Measurements from ENCODE around the gene FNBP1L.
"Not testable (repeated sequence)": the region's sequence is repeated elsewhere in the genome, so short reads cannot be mapped to it uniquely, and the experiment has no call there.

The FNBP1L gene

GRCh38 chr1:93443454-93443853 lies 4.5 kb upstream of the FNBP1L start:
- DNase-seq (ENCODE audit: low read depth in 2 of 2), result no peak

GRCh38 chr1:93446837-93447451 lies 974 bp upstream of the FNBP1L start:
- no peak for DNase-seq (ENCODE audit: low read depth in 2 of 2)

- no peak for DNase-seq (ENCODE audit: low read depth in 2 of 2)
Observed at GRCh38 chr1:93448292-93448982, 519 bp downstream of the FNBP1L start.

DNA sequence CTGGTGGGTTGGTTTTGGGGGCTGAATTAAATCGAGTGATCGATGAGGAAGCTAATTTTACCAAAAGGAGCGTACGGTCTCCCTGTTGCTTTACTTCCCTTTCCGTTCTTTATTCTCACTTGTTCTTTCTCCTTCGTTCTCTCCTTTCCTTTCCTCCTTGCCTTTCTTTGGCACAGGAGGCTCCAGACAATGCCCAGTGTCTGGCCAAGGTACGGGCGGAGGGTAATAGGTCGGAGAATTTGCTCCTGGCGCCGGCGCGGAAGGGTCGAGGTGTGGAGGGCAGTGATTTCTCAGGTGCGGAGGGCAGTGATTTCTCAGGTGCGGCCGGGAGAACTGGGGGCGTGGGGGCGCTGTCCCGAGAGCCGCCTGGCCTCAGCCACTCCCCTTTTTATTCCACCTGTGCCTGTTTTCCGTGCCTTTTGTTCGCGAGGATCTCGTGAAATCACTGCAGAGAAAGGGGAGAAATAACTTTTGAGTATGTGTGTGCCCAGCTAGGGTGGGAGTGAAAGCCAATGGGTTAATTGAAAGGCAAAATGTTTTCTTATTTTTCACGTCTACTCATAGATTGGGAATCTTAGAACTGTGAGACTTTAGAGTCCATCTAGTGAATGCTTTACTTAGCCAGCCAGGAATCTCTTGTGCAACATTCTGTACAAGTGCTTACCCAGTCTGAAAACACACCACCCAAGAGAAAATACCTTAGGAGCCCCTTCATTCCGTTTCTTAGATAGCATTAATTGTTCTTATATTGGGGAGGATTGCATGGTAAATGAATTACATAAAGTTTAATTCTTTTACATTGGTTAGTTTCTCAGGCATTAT lies 1.3 kb downstream of the FNBP1L start:
- no peak for DNase-seq (ENCODE audit: low read depth in 2 of 2)

GRCh38 chr1:93450321-93450720 lies 2.4 kb downstream of the FNBP1L start:
- DNase-seq (ENCODE audit: low read depth in 2 of 2), result no peak

GRCh38 chr1:93453911-93454310 lies 6.0 kb downstream of the FNBP1L start:
- no peak for DNase-seq (ENCODE audit: low read depth in 2 of 2)

DNA sequence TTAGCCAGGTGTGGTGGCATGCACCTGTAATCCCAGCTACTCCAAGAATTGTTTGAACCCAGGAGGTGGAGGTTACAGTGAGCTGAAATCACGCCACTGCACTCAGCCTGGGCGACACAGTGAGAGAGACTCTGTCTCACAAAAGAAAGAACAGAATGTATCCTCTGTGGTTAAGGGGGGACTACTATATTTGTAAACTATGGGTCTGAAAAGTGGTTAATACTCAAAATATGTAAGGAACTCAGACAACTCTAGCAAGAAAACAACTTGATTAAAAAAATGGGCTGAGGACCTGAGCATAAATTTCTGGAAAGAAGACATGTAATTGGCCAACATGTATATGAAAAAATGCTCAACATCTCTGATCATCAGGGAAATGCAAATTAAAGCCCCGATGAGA lies 11.2 kb downstream of the FNBP1L start:
- no peak for DNase-seq (ENCODE audit: low read depth in 2 of 2)

DNA sequence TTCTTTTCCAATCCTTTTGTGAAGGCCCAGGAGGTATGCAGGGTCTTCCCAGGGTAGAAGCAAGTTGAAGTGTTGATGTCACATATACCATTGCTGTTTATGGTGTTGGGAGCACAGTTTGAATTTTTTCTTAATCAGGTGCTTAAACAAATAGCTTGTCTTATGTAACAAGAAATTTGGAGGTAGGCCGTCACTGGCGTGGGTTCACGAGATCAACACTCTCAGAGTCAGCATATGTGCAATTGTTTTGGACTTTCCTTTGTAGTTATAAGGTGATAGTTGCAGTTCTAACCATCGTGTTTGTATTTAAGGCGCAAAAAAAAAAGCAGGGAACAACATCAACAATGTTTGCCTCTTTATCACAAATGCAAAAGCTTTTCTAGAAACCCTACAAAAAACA lies 13.3 kb downstream of the FNBP1L start:
- no peak for DNase-seq (ENCODE audit: low read depth in 2 of 2)

DNA sequence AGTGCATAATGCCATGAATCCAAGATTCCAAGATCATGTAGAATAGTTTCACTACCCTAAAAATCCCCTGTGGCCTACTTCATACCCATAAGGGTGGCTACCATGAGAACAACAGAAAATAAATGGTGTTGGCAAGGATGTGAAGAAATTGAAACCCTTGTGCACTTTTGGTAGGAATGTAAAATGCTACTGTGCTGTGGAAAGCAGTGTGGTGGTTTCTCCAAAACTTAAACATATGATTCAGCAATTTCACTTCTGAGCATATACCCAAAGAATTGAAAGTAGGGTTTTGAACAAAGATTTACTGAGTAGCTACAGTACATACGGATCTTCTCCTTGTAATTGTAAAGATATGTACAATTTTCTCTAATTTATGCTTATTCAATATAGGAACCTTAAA lies 16.0 kb downstream of the FNBP1L start:
- no peak for DNase-seq (ENCODE audit: low read depth in 2 of 2)

GRCh38 chr1:93465371-93466082 lies 17.6 kb downstream of the FNBP1L start:
- DNase-seq (ENCODE audit: low read depth in 2 of 2), result not testable (repeated sequence)

DNA sequence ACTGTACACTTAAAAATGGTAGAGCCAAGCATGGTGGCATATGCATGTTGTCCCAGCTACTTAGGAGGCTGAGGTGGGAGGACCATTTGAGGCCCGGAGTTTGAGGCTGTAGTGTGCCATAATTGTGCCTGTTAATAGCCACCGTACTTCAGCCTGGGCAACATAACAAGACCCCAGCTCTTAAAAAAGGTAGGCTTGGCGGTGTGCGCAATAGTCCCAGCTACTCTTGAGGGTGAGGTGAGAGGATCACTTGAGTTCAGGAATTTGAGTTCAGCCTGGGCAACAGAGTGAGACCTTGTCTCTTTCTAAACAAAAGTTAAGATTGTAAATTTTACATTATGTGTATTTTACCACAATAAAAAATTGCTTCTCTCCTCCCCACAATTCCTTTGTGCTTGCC lies 19.7 kb downstream of the FNBP1L start:
- no peak for DNase-seq (ENCODE audit: low read depth in 2 of 2)

- DNase-seq (ENCODE audit: low read depth in 2 of 2), result no peak
Observed at GRCh38 chr1:93468662-93469061, 20.7 kb downstream of the FNBP1L start.

- DNase-seq (ENCODE audit: low read depth in 2 of 2), result not testable (repeated sequence)
Observed at GRCh38 chr1:93469223-93469622, 21.3 kb downstream of the FNBP1L start.

DNA sequence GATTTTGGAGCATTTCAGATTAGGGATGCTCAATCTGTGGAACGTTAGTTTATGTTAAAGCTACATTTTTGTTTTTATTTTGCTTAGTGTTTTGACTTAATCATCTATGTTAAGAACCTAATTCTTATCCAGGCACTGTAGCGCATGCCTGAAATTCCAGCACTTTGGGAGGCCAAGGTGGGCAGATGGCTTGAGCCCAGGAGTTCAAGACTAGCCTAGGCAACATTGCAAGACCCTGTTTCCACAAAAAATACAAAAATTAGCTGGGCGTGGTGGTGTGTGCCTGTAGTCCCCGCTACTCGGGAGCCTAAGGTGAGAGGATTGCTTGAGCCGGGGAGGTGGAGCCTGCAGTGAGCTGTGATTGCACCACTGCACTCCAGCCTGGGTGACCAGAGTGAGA lies 23.4 kb downstream of the FNBP1L start:
- DNase-seq (ENCODE audit: low read depth in 2 of 2), result no peak

DNA sequence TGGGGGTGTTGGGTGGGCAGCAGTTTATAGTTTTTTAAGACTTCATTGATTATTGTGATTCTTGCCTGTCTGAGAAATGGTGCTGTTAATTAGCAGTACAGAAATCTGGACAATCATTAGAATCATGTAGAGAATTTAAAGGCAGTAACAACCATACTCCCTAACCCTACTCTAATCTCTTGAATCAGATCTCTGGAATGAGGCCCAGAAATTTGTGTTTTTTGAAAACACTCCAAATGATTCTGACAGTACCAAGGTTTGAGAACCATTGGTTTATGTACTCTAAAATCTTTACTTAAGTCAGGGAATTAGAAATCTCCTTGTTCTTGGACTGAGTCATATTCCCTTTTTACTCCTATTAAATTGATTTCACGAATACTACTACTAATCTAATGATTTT lies 24.0 kb downstream of the FNBP1L start:
- no peak for DNase-seq (ENCODE audit: low read depth in 2 of 2)

GRCh38 chr1:93474321-93474720 lies 26.4 kb downstream of the FNBP1L start:
- DNase-seq (ENCODE audit: low read depth in 2 of 2), result no peak

- DNase-seq (ENCODE audit: low read depth in 2 of 2), result no peak
Observed at GRCh38 chr1:93475681-93476080, 27.8 kb downstream of the FNBP1L start.

- DNase-seq (ENCODE audit: low read depth in 2 of 2), result not testable (repeated sequence)
Observed at GRCh38 chr1:93479133-93479745, 31.3 kb downstream of the FNBP1L start.

DNA sequence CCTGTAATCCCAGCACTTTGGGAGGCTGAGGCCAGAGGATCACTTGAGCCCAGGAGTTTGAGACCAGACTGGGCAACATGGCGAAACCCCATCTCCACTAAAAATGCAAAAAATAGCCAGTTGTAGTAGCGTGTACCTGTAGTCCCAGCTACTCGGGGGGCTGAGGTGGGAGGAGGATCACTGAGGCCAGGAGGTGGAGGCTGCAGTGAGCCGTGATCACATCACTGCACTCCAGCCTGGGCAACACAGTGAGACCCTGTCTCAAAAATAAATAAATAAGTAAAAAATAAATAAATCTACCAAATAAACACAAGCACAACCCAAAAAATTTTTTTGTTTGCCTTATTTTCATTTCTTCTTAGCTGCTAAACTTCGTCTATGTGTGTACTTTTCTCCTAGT lies 34.0 kb downstream of the FNBP1L start:
- not testable (repeated sequence) for DNase-seq (ENCODE audit: low read depth in 2 of 2)

DNA sequence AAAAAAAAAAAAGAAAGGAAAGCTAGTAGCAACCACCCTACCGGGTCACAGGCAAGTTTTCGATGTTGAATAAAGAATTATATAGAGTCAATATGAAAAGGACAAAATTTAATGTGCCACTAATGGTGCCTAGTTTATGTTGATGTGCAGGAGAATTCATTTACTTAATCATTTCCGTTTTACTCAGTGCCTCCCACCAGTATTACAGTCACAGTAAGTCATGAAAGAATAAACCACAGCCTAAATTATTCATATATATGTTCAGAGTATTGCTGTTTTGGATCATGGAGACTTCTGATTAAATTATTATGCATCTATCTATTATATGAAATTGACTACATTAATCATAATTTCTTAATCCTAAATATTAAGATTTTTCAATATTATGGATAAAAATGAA lies 35.3 kb downstream of the FNBP1L start:
- no peak for DNase-seq (ENCODE audit: low read depth in 2 of 2)

GRCh38 chr1:93483606-93484005 lies 35.7 kb downstream of the FNBP1L start:
- no peak for DNase-seq (ENCODE audit: low read depth in 2 of 2)

GRCh38 chr1:93488207-93488606 lies 40.3 kb downstream of the FNBP1L start:
- DNase-seq (ENCODE audit: low read depth in 2 of 2), result no peak
